DMS153 treated with DMSO at 0.1 percent for 48 hours (cell line): Measurements from ENCODE around the gene SETD1A.
"Not testable (repeated sequence)": the region's sequence is repeated elsewhere in the genome, so short reads cannot be mapped to it uniquely, and the experiment has no call there.

Source experiments
- DNase-seq: peaks from one replicate; lab custom pipeline; 2025; ENCODE audit not compliant: unreplicated experiment; lab: John Stamatoyannopoulos, UW

SETD1A gene

DNA sequence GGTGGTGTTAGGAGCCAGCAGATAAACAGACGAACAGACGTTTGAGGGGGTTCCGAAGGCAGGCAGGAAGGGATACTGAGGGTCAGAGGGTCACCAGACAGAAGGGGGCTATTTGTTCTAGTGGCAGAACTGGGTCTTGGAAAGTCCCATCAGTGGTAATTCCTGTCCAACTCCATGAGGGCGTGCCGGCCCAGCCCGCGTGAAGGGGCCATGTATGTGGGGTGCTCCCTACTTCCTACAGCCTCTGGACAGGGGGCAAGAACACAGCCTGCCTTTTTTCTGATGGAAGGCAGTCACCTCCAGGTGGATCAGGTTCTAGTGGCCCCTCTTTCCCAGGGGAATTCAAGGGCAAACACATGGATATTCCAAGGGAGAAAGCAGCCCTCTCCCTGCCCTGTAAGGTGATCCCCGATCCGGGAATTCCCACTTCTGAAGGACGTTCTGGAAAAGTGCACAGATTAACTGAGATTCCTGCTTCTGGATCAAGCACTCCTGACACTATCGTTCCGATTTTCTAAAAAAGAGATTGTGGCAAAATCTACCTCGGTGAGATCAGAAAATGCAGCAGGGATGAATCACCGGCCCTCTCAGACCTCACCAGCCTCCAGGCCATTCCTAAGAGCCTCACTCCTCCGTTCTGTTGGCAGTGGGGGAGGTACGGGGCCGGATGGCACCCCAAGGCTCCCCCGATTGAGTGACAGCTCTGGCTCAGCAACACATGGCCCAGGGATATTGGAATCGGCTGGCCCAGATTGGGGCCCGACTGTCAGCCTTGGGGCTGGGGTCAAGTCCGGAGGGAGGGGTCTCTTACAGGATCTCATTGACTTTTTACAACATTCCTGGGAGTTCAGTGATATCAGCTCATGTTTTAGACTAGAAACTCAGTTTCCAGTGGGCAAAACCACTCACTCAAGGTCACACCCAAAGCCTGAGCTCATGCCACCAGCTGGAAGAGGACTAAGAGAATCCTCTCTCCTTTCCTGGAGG is 40.5 kb downstream of the SETD1A start:
- DNase-seq, result no peak

DNA sequence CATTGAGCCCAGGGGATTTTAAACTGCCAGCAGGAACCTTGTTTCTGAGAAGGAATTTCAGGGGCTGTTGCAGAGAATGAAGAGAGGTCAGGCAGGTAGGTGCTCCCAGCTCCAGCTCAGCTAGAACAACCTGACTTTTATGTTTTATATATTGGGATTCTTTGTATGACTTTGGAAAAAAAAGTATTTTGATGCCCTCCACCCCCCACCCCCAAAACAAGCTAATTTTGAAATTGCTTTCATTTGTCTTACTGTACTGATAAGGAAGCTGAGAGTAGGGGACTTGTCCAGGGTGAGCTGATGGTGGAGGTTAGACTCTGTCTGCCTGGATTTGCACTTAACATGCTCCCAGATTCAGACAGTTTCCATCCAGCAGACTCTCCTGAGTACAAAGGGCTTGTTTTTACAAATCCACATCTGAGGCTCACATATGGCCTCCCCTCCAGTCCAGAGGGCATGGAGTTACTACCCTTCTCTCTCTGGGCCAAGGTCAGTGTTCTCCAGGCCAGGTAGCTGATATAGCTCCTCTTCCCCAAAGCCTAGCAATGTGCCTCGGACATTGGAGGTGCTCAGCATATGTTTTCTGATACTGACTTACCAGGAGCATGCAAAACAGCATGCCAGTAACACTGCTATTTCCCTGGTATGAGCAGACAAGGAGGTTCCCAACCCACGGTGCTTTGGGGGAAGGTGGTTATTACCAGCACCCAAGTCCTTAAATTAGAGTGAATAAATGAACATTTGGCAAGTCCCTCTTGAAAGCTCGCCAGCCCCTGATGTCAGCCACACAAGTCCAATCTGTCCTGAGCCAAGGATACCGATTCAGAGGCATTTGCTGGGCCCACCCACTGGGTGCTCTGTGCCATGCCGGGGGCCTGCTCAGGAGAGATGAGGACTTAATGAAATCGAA is 41.6 kb downstream of the SETD1A start:
- DNase-seq, result no peak

DNA sequence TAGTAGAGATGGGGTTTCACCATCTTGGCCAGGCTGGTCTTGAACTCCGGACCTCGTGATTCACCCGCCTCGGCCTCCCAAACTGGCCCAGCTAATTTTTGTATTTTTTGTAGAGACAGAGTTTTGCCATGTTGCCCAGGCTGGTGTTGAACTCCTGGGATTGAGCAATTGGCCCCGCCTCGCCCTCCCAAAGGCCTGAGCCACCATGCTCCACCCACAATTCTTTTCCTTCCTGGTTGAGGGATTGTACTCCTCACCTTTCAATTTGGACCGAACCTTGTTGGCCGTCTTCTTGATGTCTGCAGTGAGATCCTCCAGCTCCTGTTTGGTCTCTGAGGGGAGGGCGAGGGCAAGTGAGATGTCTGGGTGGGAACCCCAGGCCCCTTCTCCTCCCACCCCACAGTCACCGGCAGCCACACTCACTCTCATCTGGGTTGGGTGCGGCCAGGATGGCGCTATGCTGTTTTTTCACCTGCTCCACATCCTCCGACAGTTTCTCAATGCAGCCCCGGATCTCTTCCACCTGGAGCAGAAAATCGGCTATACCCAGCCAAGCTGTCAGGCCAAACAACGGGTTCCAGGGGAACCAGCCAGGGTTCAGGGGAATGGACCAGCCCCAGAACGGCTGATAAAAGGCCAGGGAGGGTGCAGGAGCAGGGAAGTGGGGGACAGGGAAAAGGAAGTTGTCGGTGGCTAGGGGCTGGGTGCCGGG is 43.3 kb downstream of the SETD1A start:
- no peak for DNase-seq

DNA sequence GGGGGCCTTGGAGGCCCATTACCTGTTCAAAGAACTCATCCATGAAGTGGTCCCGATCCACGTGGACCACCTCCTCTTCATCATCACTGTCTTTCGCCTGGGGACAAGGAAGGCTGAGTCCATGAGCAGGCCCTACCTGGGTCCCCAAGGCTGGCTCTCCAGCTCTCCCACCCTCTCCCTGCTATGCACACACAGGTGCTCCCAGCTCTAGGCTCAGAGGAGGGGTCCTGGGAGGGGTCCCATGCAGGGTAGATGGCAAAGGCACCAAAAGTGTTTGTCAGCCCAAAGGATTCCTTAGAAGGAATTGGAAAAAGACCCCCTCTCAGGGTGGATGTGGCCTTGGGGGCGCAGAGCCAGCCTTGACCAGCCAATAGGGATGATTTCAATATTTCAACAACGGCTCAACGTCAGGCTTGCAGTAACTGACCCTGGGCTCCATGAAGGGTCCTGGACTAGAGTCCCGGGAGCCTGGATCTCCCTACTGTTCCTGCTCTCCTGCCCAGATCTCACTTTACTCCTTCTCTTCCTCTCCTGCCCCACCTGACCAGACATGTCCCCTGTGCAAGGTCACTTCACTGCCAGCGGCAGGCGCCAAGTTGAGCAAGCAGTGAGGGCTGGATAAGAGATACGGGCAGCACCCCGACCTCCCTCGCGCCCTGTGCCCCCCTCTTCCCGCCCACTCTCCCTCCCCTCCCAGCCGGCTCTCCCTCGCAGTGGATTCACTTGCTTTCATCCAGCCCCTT is 44.1 kb downstream of the SETD1A start:
- DNase-seq, result no peak

DNA sequence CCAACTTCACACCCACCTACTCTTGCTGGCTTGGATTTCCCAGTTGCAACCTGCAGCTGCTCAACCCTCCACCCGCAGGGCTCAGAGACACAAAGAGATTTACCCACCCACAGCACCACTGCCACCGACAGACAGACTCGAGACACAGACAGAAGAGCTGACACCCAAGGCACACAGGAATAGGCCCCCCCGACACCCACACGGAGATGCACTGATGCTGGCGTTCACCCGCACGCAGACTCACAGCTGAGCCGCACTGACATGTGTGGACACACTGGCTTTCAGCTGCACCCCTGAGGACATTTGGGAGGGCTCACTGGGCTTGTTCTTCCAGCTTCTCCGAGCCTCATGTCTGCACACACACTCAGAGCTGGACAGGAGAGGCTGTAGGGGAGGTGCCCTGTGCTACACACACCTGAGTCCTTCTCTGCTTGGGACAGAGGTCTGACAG is 44.7 kb downstream of the SETD1A start:
- no peak for DNase-seq

DNA sequence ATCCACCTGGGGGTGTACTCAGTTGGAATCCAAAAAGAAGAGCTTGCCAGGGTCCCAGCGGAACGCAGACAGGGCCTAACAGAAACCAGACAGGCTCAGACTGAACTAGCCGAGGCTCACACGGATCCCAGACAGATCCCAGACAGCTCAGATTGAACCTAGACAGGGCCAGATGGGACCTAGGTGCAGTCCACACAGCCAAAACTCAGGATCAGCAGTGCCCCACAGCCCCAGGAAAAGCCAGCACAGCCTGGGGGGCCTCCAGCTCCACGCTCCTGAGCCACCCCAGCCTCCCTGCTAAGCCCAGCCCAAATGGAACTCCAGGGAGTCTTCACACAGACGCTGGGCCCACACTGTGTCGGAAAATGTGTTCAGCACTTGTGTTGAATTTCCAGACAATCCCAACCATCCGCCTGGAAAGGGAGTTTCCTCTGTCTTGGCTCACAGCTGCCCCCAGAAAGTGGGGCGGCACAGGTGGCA is 45.3 kb downstream of the SETD1A start:
- DNase-seq, result no peak

DNA sequence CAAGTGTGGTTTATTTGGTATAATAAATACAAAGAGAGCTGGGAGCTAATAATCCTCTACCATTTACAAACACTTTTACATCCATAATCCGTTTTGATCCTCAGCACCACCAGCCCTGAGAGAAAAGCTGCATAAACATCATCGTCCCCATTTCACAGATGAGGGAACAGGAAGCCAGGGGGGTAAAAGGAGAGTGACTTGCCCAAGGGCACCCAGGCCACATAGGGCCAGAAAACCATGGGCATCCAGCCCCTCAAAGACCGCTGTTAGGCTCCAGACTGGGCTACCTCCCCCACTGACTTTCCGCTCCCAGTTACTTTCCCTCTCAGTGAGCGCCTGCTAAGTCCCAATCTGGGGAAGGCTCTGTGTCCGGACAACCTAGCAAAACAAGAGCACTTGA is 46.2 kb downstream of the SETD1A start:
- DNase-seq, result no peak

DNA sequence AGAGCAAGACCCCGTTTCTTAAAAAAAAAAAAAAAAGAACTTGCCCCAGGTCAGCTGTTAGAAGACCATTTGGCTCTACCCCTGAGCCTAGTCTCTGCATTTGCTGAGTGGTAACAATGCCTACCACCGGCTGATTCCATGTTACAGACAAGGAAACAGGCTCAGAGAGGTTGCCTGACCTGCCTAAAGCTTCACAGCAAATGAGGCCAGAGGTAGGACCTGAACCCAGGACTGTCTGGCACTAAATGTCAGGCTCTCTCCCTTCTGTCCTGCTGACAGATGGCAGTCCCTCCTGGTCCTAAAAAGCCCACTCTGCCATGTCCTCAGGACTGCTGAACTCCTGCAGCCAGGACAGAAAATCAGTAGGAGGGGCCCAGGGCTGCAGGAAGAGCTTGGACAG is 47.1 kb downstream of the SETD1A start:
- no peak for DNase-seq

DNA sequence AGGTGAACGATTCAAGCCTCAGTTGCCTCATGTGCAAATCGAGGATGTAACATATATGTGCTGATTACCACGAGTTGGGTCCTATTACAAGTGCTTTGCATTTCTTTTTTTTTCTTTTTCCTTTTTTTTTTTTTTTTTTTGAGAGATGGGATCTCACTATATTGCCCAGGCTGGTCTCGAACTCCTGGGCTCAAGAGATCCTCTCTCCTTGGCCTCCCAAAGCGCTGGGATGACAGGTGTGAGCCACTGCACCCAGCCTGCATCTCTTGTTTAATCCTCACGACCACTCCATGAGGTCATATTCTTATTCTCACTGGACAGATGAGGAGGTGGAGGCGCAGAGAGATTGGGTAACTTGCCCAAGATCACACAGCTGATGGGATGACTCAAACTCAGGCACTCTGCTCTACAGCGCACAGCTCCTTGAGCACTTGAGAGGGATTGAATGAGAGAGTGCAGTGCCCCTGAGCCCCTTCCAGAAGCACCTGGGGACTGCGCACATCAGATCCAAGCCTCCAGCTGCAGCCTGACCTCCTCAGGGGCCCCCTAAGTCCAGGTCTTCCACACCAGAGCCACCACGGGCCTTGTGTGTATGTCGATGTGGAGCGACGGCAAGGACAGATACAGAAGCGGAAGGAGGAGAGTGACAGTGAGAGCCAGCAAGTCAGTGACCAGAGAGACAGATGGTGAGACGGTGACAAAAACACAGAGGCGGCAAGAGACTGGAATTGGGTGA is 48.0 kb downstream of the SETD1A start:
- DNase-seq, result no peak

DNA sequence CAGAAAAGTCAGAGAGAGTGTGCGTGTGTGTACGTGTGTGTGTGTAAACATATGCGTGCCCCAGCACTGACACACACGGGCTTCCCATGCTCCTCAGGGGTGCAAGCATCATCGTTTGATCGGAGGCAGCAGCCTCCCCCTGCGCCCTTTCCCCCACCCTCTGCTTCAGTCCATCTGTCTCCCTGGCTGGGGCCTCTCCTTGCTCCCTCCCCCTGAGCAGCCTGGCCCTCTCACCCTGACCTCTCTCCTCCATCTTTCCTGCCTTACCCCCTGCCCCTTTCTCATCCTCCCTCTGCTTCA is 48.5 kb downstream of the SETD1A start:
- DNase-seq, result no peak

DNA sequence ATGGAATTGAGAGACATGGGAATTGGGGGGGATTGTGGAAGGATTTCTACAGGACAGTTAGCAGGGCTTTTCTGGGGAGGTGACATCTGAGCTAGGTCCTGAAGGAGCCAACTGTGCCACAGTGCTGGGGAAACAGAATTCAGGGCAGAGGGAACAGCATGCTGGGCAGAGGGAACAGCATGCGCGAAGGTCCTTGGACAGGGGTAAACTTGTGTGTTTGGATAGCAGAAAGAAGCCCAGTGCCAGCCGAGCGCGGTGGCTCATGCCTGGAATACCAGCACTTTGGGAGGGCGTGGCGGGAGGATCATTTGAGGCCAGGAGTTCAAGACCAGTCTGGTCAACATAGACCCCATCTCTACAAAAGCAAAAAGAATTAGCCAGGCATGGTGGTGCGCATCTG is 49.0 kb downstream of the SETD1A start:
- no peak for DNase-seq

DNA sequence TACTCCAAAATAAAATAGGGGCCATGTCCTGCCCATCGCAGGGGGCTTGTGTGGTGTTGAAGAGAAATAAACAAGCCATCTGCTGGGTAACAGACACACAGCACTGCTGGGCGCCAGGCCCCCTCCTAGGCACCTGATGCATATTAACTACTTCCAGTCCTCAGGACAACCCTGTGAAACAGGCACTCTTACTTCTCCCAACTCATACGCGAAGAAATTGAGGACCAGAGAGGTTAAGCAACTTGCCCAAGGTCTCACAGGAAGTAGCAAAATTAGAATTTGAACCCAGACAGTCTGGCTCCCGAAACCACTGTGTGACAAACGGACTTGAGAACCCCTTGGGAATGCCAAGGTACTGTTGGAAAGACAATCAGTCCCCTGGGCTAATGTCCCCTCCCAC is 50.1 kb downstream of the SETD1A start:
- DNase-seq, result no peak

DNA sequence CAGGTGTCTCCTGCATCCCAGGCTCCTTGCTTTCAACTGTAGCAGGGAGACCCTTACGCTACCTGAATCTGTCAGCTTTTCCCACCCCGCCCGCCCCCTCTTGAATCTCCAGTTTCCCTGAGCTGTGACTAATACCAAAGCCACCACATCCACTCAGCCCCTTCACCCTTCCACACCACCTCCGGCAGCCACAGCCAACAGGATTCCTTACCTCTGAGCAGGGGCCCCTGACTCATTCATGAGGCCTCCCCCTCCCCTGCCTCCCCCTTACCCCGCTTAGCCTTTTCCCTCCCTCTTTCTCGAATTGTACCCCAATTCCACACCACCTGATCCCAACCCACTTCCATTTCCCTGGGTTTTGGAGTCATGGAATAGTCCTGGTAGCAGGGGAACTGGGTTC is 50.6 kb downstream of the SETD1A start:
- no peak for DNase-seq

DNA sequence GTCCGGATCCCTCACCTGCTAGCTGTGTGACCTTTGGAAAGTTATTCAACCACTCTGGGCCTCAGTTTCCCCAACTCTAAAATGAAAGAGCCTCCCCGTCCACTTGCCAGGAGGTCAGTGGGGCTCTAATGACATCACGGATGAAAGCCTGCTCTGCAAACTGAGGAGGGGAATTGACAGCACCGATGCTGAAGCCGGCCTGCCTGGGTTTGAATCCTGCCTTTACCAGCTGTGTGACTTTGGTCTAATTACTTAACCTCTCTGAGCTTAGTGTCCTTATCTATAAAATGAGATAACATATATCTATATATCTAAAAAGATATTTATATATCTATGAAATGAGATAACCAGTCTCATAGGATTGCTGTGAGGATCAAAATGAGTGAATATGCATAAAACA is 51.0 kb downstream of the SETD1A start:
- DNase-seq, result no peak

DNA sequence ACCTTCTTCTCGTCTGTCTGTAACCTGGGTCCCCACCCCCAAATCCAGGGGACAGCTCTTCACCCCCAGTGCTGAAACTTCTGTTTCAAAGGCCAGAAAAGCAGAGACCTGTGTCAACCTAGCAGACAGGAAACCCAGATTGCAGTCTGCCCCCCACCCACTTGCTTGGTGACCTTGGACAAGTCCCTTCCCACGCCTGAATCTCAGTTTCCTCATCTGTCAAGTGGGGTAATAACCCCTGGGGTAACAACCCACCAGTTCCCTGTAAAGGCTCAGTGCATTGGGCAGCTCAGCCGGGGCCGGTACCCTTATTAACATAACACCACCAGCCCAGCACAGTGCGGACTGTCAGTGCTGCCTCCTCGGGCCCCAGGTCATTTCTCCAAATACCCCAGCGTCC is 51.6 kb downstream of the SETD1A start:
- no peak for DNase-seq

DNA sequence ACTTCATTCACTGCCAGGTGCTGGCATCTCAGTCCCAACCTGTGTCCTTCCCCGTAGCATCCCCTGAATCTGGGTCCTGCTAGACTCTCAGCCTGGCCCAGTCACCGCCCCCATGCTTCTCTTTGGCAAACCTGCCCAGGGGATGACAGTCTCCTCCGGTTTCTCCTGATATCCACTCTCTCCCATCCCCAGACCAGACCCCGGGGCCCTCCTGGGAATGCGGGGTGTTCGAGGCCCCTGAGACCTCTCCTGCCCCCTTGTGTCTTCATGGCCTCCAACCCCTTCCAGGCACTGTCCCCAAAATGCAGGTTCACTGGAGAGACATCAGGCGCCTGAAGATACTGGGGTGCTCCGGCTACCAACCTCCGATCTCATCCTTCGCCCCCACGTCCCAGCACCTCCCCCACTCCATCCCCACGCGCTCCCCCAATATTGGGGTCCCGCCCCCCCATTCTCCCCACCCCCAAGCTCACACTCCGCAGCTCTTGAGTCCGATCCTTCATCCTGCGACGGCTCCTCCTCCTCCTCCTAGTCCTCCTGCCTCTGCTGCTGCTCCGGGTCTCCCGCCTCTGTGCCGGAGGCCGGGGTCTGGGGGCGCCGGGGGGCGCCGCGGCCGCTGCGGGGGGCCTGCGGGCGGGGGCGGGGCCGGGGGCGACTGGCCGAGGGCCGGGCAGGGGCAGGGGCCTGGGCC is 52.5 kb downstream of the SETD1A start:
- DNase-seq, result no peak

DNA sequence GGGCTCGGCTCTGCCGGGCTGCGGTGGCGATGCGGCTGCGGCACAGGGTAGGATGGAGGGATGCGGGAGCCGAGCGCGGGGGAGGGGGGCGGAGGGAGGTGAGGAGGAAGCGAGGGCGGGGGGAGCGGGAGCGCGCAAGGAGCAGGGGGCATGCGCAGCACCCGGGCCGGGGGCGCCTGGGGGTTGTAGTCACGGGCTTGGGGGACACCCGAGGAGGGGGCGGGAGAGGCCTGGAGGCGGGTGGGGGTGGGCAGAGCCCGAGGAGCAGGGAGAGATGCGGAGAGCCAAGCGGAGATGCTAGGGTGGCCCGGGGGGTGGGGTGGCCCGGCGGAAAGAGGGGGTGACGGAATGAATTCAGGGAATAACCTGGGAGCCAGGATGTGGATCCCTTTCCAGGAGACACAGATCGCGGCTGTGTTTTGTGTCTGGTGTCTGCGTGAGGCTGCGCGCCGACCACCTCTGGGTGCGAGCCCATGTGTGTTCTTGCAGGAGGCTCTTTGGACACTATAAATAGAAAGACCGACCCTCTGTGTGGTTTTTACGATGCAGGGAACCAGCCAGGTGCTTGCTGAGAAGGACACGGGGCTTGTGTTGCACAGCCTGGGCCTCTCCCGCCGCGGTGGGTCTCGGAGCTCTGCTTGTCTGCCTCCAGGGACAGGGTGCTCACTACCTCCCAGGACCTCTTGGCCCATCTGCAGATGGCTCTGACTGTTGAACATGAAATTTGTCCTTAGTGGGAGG is 53.2 kb downstream of the SETD1A start, which contains the start of gene STX1B:
Gene STX1B (minus strand): TSS at position 54 of the 741 bp plus-strand sequence. CDS start 242 bp downstream, outside the sequence.
- DNase-seq, result no peak

DNA sequence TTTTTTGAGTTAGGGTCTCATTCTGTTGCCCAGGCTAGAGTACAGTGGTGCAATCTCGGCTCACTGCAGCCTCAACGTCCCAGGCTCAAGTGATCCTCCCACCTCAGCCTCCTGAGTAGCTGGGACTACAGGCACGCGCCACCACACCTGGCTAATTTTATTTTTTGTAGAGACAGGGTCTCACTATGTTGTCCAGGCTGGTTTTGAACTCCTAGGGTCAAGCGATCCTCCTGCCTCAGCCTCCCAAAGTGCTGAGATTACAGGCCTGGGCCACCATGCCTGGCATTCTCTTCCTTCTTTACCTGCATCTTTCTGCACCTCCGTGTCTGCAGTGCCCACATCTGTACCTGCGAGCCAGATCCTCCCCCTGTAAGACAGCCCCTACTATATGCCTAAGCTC is 54.3 kb downstream of the SETD1A start:
- DNase-seq, result not testable (repeated sequence)
